Ovary (tissue), 9 donors: ENCODE results near the gene TBX20. TPM values are rescaled to one million over a fixed set of nuclear protein-coding genes. Genes with fewer than 3 reads are reported as not detected.

Source experiments
- DNase-seq, 5 donors: peaks; one replicate each; pipeline ENCODE4 v3.0.0-alpha.2; 2019 to 2020
- H3K27ac ChIP-seq, 2 donors: fragments of 200-600 bp; one replicate each; pipeline versions ENCODE4 v1.5.1 to v1.8.0; 2019 to 2022
- H3K27me3 ChIP-seq: fragments of 200-600 bp; one replicate; pipeline ENCODE4 v1.8.0; 2022
- H3K36me3 ChIP-seq: fragments of 200-600 bp; sonication (generic); one replicate; pipeline ENCODE4 v1.5.1; 2019
- H3K4me1 ChIP-seq: one replicate; pipeline ENCODE4 v1.8.1; 2013; ENCODE audit warnings: mild to moderate bottlenecking, moderate library complexity; ENCODE audit not compliant: insufficient read depth
- H3K4me3 ChIP-seq: fragments of 200-600 bp; sonication (generic); one replicate; pipeline ENCODE4 v1.5.1; 2017
- H3K9me3 ChIP-seq, 2 donors: fragments of 200-600 bp in 1 of 2; sonication (generic) in 1 of 2; one replicate each; pipeline versions ENCODE4 v1.5.1 to v1.8.1; 2013 to 2019; ENCODE audit warnings: mild to moderate bottlenecking in 1 of 2, moderate library complexity in 1 of 2
- CTCF ChIP-seq, 3 donors: fragments of 450-650 bp in 2 of 3; fragments of 200-600 bp in 1 of 3; IDR thresholded peaks; one replicate each; pipeline versions ENCODE4 v1.5.1 to v1.8.0; 2016 to 2022; ENCODE audit warnings: antibody characterized with exemption in 3 of 3, mild to moderate bottlenecking in 1 of 3
- EP300 ChIP-seq: sonication (generic); formaldehyde crosslinking; IDR thresholded peaks from one replicate; pipeline ENCODE4 v1.6.1; 2017; ENCODE audit warnings: antibody characterized with exemption
- POLR2A ChIP-seq: fragments of 450-650 bp; IDR thresholded peaks from one replicate; pipeline ENCODE4 v1.6.1; 2017; ENCODE audit warnings: antibody characterized with exemption, mild to moderate bottlenecking, moderate library complexity
- WGBS, 3 donors: extraction: QIAGEN DNeasy Blood & Tissue Kit in 1 of 3; methylation state at CpG; one replicate each; pipeline versions ENCODE4 v1.1.5 to v1.1.7; 2013 to 2017; 5-methylcytosine and 5-hydroxymethylcytosine counted together
- intact Hi-C, 4 donors: fragments of 100-400 bp; cut with DNase I; formaldehyde crosslinking; loops; one replicate each; pipeline versions ENCODE4 v1.11.0 to v1.15.1; 2022 to 2023
- polyA plus RNA-seq, 2 donors: library from polyadenylated mRNA; stranded (reverse); fragments of 200-250 nt in 1 of 2; fragments of 350-450 nt in 1 of 2; fragmentation: Illumina TruSeq in 1 of 2; extraction: RNeasy Lipid Tissue Mini Kit (QIAGEN cat#74804) in 1 of 2; gene quantifications; one replicate each; pipeline ENCODE4 v1.2.3, GENCODE V29; 2013 to 2014
- total RNA-seq, 7 donors: library from RNA; depleted of rRNA in 2 of 7; stranded (reverse); fragments of >200 nt in 2 of 7; fragmentation: NEBNext Ultra II Directional in 3 of 7; extraction: Animal tissue kit (Norgen Biotek cat#: 25700) in 3 of 7; gene quantifications; one replicate each; pipeline versions ENCODE4 v1.1.0 to v1.2.4, GENCODE V29; 2016 to 2023
- donor health status: DM: no; HTN: no; CAD: no; lungs with moderate emphysema.
- donor health status: DM: no; HTN: no; CAD: no.
- donor health status: Bipolar disorder and iron deficiency.
- donor health status: DM: yes; HTN: yes; CAD: no.
- donor health status: DM: no; HTN: no; CAD: no.
- donor health status: DM: yes; HTN: yes; CAD: no.

TBX20 gene
- total and polyA plus RNA-seq, 9 donors, result 0.23 TPM; not detected in 8

- Histone ChIP-seq H3K27ac (no peak overlapping the region), H3K27me3 (no peaks in the 10 kb centered on the region), H3K4me1 (no peaks in the 10 kb centered on the region), H3K9me3 (no peaks in the 10 kb centered on the region), H3K4me3 (no peak overlapping the region), H3K36me3 (no peaks in the 10 kb centered on the region)
- TF ChIP-seq CTCF (IDR thresholded peaks at IDR 0.05) (no peak), POLR2A (no peak), EP300 (no peak)
- 0 to 14% (median 3%) methylated on average over 1 of the region's 1 CpG for WGBS, 3 donors
- intact Hi-C loops, result no loop called here
- no peak for DNase-seq
Observed at GRCh38 chr7:35285799-35286198, 31.9 kb upstream of the TBX20 start.

- TF ChIP-seq POLR2A, result no peak
- no peak for TF ChIP-seq EP300
- no peak for TF ChIP-seq CTCF (IDR thresholded peaks at IDR 0.05)
- no peaks in the 10 kb centered on the region for H3K36me3 ChIP-seq
- intact Hi-C loops, result no loop called here
Observed at GRCh38 chr7:35280902-35281301, 27.0 kb upstream of the TBX20 start.

GRCh38 chr7:35277359-35277758 lies 23.5 kb upstream of the TBX20 start:
- Histone ChIP-seq H3K4me3 (no peak overlapping the region), H3K27ac (no peak overlapping the region), H3K36me3 (no peaks in the 10 kb centered on the region), H3K9me3 (no peaks in the 10 kb centered on the region), H3K27me3 (no peaks in the 10 kb centered on the region), H3K4me1 (no peaks in the 10 kb centered on the region)
- intact Hi-C loops, result no loop called here
- TF ChIP-seq CTCF (IDR thresholded peaks at IDR 0.05), result no peak
- TF ChIP-seq POLR2A, result no peak
- no peak for TF ChIP-seq EP300
- DNase-seq, result no peak
- 86 to 97% (median 94%) methylated on average over 1 of the region's 1 CpG for WGBS, 3 donors

More at GRCh38 chr7:35280902-35281301, 27.0 kb upstream of the TBX20 start:
- H3K9me3 ChIP-seq, result no peaks in the 10 kb centered on the region
- H3K4me3 ChIP-seq, result no peak overlapping the region
- no peak overlapping the region for H3K27ac ChIP-seq
- 46 to 67% (median 65%) methylated on average over 4 of the region's 4 CpGs for WGBS, 3 donors
- no peaks in the 10 kb centered on the region for H3K4me1 ChIP-seq
- no peaks in the 10 kb centered on the region for H3K27me3 ChIP-seq
- no peak for DNase-seq

- H3K27ac ChIP-seq, result no peak overlapping the region
- H3K4me1 ChIP-seq, result no peaks in the 10 kb centered on the region
- no peak for TF ChIP-seq CTCF (IDR thresholded peaks at IDR 0.05)
- no peak for TF ChIP-seq POLR2A
- no peak for TF ChIP-seq EP300
- intact Hi-C loops, result no loop called here
- H3K9me3 ChIP-seq, result no peaks in the 10 kb centered on the region
- no peaks in the 10 kb centered on the region for H3K27me3 ChIP-seq
- no peak overlapping the region for H3K4me3 ChIP-seq
- H3K36me3 ChIP-seq, result no peaks in the 10 kb centered on the region
- DNase-seq, result no peak
- WGBS, 3 donors, result 56 to 67% (median 64%) methylated on average over 1 of the region's 1 CpG
Observed at GRCh38 chr7:35272246-35272645, 18.3 kb upstream of the TBX20 start.
